DOHH2 (cell line): ENCODE measurements around the gene ACTG2.

Experiments
- EZH2phosphoT487 ChIP-seq: fragments of 200-600 bp; sonication (generic); IDR thresholded peaks from 2 replicates; pipeline ENCODE4 v1.6.1; 2017; ENCODE audit warnings: borderline replicate concordance, mild to moderate bottlenecking, antibody characterized with exemption, low read length, moderate library complexity, mixed read lengths
- TF ChIP-seq, protein P1 (sequence below): fragments of 200-600 bp; sonication (generic); IDR thresholded peaks from one replicate; pipeline ENCODE4 v1.5.1; 2014; ENCODE audit warnings: antibody characterized with exemption, mild to moderate bottlenecking, low read depth, low read length; ENCODE audit not compliant: poor library complexity, severe bottlenecking

DNA sequence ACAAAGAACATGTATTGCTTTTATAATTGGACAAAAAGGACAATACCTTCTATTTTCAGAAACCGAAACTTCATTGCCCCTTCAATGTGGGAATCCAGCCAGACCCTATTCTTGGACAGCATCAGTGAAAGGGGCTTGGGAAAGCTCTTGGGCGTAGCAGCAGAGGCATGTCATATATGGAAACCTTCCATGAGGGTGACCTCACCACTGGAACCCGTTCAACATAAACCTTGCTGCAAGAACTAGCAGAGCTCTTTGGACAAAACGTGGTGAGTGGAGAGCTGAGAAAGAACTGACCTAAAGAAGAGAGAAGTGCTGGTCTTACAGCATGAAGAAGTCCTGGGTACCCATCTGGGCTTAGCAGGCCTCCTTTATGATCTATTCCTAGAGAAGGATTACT is 22.7 kb upstream of the ACTG2 start:
- no peak for TF ChIP-seq EZH2phosphoT487
- TF ChIP-seq, protein P1, sequence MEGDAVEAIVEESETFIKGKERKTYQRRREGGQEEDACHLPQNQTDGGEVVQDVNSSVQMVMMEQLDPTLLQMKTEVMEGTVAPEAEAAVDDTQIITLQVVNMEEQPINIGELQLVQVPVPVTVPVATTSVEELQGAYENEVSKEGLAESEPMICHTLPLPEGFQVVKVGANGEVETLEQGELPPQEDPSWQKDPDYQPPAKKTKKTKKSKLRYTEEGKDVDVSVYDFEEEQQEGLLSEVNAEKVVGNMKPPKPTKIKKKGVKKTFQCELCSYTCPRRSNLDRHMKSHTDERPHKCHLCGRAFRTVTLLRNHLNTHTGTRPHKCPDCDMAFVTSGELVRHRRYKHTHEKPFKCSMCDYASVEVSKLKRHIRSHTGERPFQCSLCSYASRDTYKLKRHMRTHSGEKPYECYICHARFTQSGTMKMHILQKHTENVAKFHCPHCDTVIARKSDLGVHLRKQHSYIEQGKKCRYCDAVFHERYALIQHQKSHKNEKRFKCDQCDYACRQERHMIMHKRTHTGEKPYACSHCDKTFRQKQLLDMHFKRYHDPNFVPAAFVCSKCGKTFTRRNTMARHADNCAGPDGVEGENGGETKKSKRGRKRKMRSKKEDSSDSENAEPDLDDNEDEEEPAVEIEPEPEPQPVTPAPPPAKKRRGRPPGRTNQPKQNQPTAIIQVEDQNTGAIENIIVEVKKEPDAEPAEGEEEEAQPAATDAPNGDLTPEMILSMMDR = no peak
